ENCODE measurements around the gene DHRSX. TPM values are rescaled to one million over a fixed set of nuclear protein-coding genes. Genes with fewer than 3 reads are reported as not detected.

DHRSX gene
- total and polyA plus RNA-seq, 2 of the 8 experiments (the other 6 are each of a cell fraction or from before 2014, with no cell fraction given): 35.1 to 43.4 TPM

- TF ChIP-seq EP300 (IDR thresholded peaks at IDR 0.05; ENCODE audit: borderline replicate concordance in 1 of 2, low read depth in 2 of 2, low read length in 2 of 2) (no peak), JUND (IDR thresholded peaks at IDR 0.05; ENCODE audit: low read length) (no peak), BCL11A (IDR thresholded peaks at IDR 0.05; ENCODE audit: low read depth in 2 of 2, low read length in 2 of 2) (no peak), CEBPB (IDR thresholded peaks at IDR 0.05; ENCODE audit: low read depth, low read length) (no peak), EZH2 (IDR thresholded peaks at IDR 0.05; ENCODE audit: low read depth, low read length, severe bottlenecking) (no peak)
Measured at GRCh38 chrX:2541603-2542002, 40.8 kb upstream of the DHRSX start (continued).
